Thyroid gland (tissue), 4 donors: ENCODE measurements around the gene NRG3. TPM values are rescaled to one million over a fixed set of nuclear protein-coding genes. Genes with fewer than 3 reads are reported as not detected.

Source experiments
- DNase-seq, 2 donors: peaks; one replicate each; pipeline ENCODE4 v3.0.0-alpha.2; 2019
- H3K27ac ChIP-seq, 3 donors: fragments of 200-600 bp; sonication (generic); 1 replicate in 2 of 3; 2 replicates in 1 of 3; pipeline ENCODE4 v1.5.1; 2016 to 2019; ENCODE audit warnings: mild to moderate bottlenecking in 1 of 3, moderate library complexity in 1 of 3
- H3K27me3 ChIP-seq: fragments of 200-600 bp; sonication (generic); one replicate; pipeline ENCODE4 v1.5.1; 2019
- H3K36me3 ChIP-seq, 2 donors: fragments of 200-600 bp; sonication (generic); one replicate each; pipeline ENCODE4 v1.5.1; 2016 to 2019
- H3K4me1 ChIP-seq, 2 donors: fragments of 200-600 bp; sonication (generic); one replicate each; pipeline ENCODE4 v1.5.1; 2017 to 2019
- H3K4me3 ChIP-seq, 3 donors: fragments of 200-600 bp; sonication (generic); replicated peaks in 1 of 3; 1 replicate in 2 of 3; 2 replicates in 1 of 3; pipeline ENCODE4 v1.5.1; 2016; ENCODE audit warnings: mild to moderate bottlenecking in 1 of 3
- H3K9me3 ChIP-seq: fragments of 200-600 bp; sonication (generic); one replicate; pipeline ENCODE4 v1.5.1; 2017
- CTCF ChIP-seq, 6 experiments: fragments of 200-600 bp in 3 of 6; fragments of 450-650 bp in 3 of 6; sonication (generic) in 3 of 6; IDR thresholded peaks; one replicate each; pipeline ENCODE4 v1.5.1; 2016 to 2019; ENCODE audit warnings: antibody characterized with exemption in 6 of 6, mild to moderate bottlenecking in 2 of 6, inconsistent platforms in 1 of 6, moderate library complexity in 1 of 6
- POLR2A ChIP-seq, 2 donors: fragments of 450-650 bp; IDR thresholded peaks; one replicate each; pipeline ENCODE4 v1.6.1; 2017; ENCODE audit warnings: antibody characterized with exemption in 2 of 2, mild to moderate bottlenecking in 2 of 2, moderate library complexity in 1 of 2
- WGBS, 2 donors: methylation state at CpG; one replicate each; pipeline ENCODE4 v1.1.5; 2017; 5-methylcytosine and 5-hydroxymethylcytosine counted together
- intact Hi-C: fragments of 100-400 bp; cut with DNase I; formaldehyde crosslinking; loops from one replicate; pipeline ENCODE4 v1.15.1; 2023
- total RNA-seq, 4 donors: library from RNA; depleted of rRNA; stranded (reverse); fragments of >200 nt; gene quantifications; one replicate each; pipeline ENCODE4 v1.2.3, GENCODE V29; 2016

NRG3 gene
- total RNA-seq, 4 donors from 2014 or later, result 0.67 to 1.8 (median 1.3) TPM

DNA sequence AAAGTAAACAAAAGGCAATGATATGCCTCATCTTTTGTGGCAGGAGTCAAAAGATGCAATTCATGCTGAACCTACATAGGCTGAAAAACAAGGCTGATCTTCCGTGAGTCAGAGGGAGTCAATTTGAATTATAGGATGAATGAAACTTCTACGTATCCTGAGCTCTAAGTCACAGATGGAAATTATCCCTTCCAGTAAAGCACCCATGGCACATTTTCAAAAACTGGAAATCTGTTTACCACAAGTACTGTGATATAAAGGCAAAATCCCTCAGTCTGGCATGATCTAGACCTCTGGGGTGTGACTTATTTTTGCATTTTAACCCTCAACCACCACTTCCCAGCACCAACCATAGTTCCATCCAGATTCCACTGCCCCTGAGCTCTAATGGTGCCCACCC, 69.6 kb downstream of the NRG3 start:
- DNase-seq, result no peak
- Histone ChIP-seq H3K4me3 (no peak overlapping the region), H3K4me1 (no peaks in the 10 kb centered on the region), H3K27me3 (no peaks in the 10 kb centered on the region), H3K9me3 (no peaks in the 10 kb centered on the region), H3K36me3 (no peaks in the 10 kb centered on the region), H3K27ac (no peak overlapping the region)
- TF ChIP-seq CTCF (IDR thresholded peaks at IDR 0.05) (no peak), POLR2A (IDR thresholded peaks at IDR 0.05) (no peak)
- WGBS, 2 donors, result 83 to 92% methylated on average over 2 of the region's 2 CpGs
- intact Hi-C loops, result no loop called here

GRCh38 chr10:81949283-81949682, 74.3 kb downstream of the NRG3 start:
- DNase-seq, result no peak
- intact Hi-C loops, result no loop called here
- no peak for TF ChIP-seq POLR2A (IDR thresholded peaks at IDR 0.05)
- H3K27ac ChIP-seq, result no peak overlapping the region
- no peaks in the 10 kb centered on the region for H3K4me1 ChIP-seq
- H3K36me3 ChIP-seq, result no peaks in the 10 kb centered on the region
- H3K4me3 ChIP-seq, result no peak overlapping the region
- WGBS, 2 donors, result 78 to 88% methylated on average over 5 of the region's 5 CpGs
- H3K9me3 ChIP-seq, result no peaks in the 10 kb centered on the region
- no peaks in the 10 kb centered on the region for H3K27me3 ChIP-seq

DNA sequence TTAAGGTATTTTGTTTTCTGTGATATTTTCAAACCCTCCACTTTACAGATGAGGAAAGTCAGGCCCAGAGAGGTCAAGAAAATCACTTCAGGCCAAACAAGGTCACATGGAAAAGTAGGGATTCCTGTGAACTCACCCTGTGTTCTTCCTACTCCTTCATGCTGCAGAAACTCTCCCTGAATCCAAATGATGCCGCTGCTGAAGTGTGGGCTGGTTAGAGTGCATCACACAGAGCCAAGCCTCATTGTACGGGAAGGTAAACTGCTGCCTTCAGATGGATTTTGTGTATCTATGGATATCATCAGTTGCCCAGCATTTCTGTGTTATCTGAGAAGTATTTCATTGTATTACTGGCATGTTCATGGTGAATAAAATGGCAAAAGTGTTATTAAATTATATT, 75.4 kb downstream of the NRG3 start:
- WGBS, 2 donors, result 86% methylated on average over 2 of the region's 2 CpGs
- H3K36me3 ChIP-seq, result no peaks in the 10 kb centered on the region
- no peak for TF ChIP-seq CTCF (IDR thresholded peaks at IDR 0.05)
- TF ChIP-seq POLR2A (IDR thresholded peaks at IDR 0.05), result no peak
- no peak overlapping the region for H3K27ac ChIP-seq
- H3K4me3 ChIP-seq, result no peak overlapping the region
- H3K4me1 ChIP-seq, result no peaks in the 10 kb centered on the region
- no peak for DNase-seq
- no peaks in the 10 kb centered on the region for H3K27me3 ChIP-seq
- intact Hi-C loops, result no loop called here
- no peaks in the 10 kb centered on the region for H3K9me3 ChIP-seq

GRCh38 chr10:81953420-81953819, 78.4 kb downstream of the NRG3 start:
- Histone ChIP-seq H3K4me1 (no peaks in the 10 kb centered on the region), H3K4me3 (no peak overlapping the region), H3K9me3 (no peaks in the 10 kb centered on the region), H3K27me3 (no peaks in the 10 kb centered on the region), H3K36me3 (no peaks in the 10 kb centered on the region), H3K27ac (no peak overlapping the region)
- TF ChIP-seq CTCF (IDR thresholded peaks at IDR 0.05) (no peak), POLR2A (IDR thresholded peaks at IDR 0.05) (no peak)
- DNase-seq, result no peak
- intact Hi-C loops, result no loop called here

DNA sequence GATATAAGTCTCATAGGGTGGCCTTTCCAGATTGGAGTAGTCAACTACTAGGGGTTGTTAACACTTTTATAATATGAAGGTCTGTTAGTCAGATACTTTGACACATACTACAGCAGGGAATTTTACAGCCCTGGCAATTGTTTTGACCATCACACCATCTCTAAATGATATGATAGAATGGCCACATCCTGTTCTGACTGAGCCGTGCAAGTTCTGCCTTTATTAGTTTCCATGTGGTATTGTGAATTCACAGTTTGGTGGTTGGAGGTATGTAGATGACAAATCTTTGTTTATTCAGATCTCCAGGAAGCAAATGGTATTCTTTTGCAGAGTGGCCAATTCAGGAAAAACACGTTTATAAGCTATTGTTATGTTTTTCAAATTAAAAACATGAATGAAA, 83.0 kb downstream of the NRG3 start:
- WGBS, 2 donors, result 52% methylated on average over 2 of the region's 2 CpGs
- H3K4me3 ChIP-seq, result no peak overlapping the region
- no peak overlapping the region for H3K27ac ChIP-seq
- intact Hi-C loops, result no loop called here
- no peaks in the 10 kb centered on the region for H3K27me3 ChIP-seq
- no peak for DNase-seq
- TF ChIP-seq POLR2A (IDR thresholded peaks at IDR 0.05), result no peak
- no peak for TF ChIP-seq CTCF (IDR thresholded peaks at IDR 0.05)
- no peaks in the 10 kb centered on the region for H3K9me3 ChIP-seq
- no peaks in the 10 kb centered on the region for H3K36me3 ChIP-seq
- H3K4me1 ChIP-seq, result no peaks in the 10 kb centered on the region

GRCh38 chr10:81959016-81959415, 84.0 kb downstream of the NRG3 start:
- no peaks in the 10 kb centered on the region for H3K36me3 ChIP-seq
- H3K9me3 ChIP-seq, result no peaks in the 10 kb centered on the region
- H3K4me1 ChIP-seq, result no peaks in the 10 kb centered on the region
- no peaks in the 10 kb centered on the region for H3K27me3 ChIP-seq
- no peak overlapping the region for H3K4me3 ChIP-seq
- intact Hi-C loops, result no loop called here
- no peak overlapping the region for H3K27ac ChIP-seq
- TF ChIP-seq CTCF (IDR thresholded peaks at IDR 0.05) (no peak), POLR2A (IDR thresholded peaks at IDR 0.05) (no peak)
- no peak for DNase-seq
